GM19438 (cell line): ENCODE results near the gene ATP6V1G3.
"Not testable (repeated sequence)": the region's sequence is repeated elsewhere in the genome, so short reads cannot be mapped to it uniquely, and the experiment has no call there.

Source experiments
- ATAC-seq: cut with Tn5 transposase; IDR thresholded peaks from one replicate; pipeline ENCODE4 v1.9.1; 2021; ENCODE audit warnings: low read depth; ENCODE audit not compliant: unreplicated experiment

The ATP6V1G3 gene

GRCh38 chr1:198543670-198544260, 3.3 kb upstream of the ATP6V1G3 start:
- peak; percentile 82 for ATAC-seq

GRCh38 chr1:198542632-198543031, 2.2 kb upstream of the ATP6V1G3 start:
- no peak for ATAC-seq

- no peak for ATAC-seq
Measured at GRCh38 chr1:198541737-198542136, 1.3 kb upstream of the ATP6V1G3 start.

GRCh38 chr1:198538579-198539364, 1.7 kb downstream of the ATP6V1G3 start:
- no peak for ATAC-seq

GRCh38 chr1:198535631-198536030, 4.8 kb downstream of the ATP6V1G3 start:
- ATAC-seq, result no peak

- no peak for ATAC-seq
Measured at GRCh38 chr1:198534548-198535418, 5.7 kb downstream of the ATP6V1G3 start.

- ATAC-seq, result no peak
Measured at GRCh38 chr1:198531891-198532290, 8.6 kb downstream of the ATP6V1G3 start.

GRCh38 chr1:198530953-198531352, 9.5 kb downstream of the ATP6V1G3 start:
- no peak for ATAC-seq

- no peak for ATAC-seq
Measured at GRCh38 chr1:198529414-198529813, 11.1 kb downstream of the ATP6V1G3 start.

- no peak for ATAC-seq
Measured at GRCh38 chr1:198528364-198528763, 12.1 kb downstream of the ATP6V1G3 start.

GRCh38 chr1:198524556-198524955, 15.9 kb downstream of the ATP6V1G3 start:
- ATAC-seq, result no peak

- ATAC-seq, result not testable (repeated sequence)
Measured at GRCh38 chr1:198524127-198524526, 16.4 kb downstream of the ATP6V1G3 start.

- ATAC-seq, result no peak
Measured at GRCh38 chr1:198523182-198523950, 17.1 kb downstream of the ATP6V1G3 start.

GRCh38 chr1:198520524-198521254, 19.8 kb downstream of the ATP6V1G3 start:
- peak; percentile 76 for ATAC-seq

GRCh38 chr1:198519639-198520501, 20.6 kb downstream of the ATP6V1G3 start:
- ATAC-seq, result peak; percentile 4

- no peak for ATAC-seq
Measured at GRCh38 chr1:198517623-198518199, 22.8 kb downstream of the ATP6V1G3 start.

- no peak for ATAC-seq
Measured at GRCh38 chr1:198500096-198500495, 40.4 kb downstream of the ATP6V1G3 start.

- ATAC-seq, result no peak
Measured at GRCh38 chr1:198499588-198499987, 40.9 kb downstream of the ATP6V1G3 start.

- no peak for ATAC-seq
Measured at GRCh38 chr1:198498881-198499280, 41.6 kb downstream of the ATP6V1G3 start.
